Mesothelial cell of epicardium (in vitro differentiated cells): ENCODE data around the gene ASCC1. TPM values are rescaled to one million over a fixed set of nuclear protein-coding genes. Genes with fewer than 3 reads are reported as not detected.

Source experiments
- DNase-seq, 2 experiments: peaks; one replicate each; pipeline ENCODE4 v3.0.0; 2021; ENCODE audit warnings: low spot score in 2 of 2; ENCODE audit not compliant: unreplicated experiment in 2 of 2
- H3K27ac Mint-ChIP-seq: 2 replicates; pipeline ENCODE4 v1.8.0; 2021; ENCODE audit warnings: mixed read lengths
- H3K27me3 Mint-ChIP-seq: 2 replicates; pipeline ENCODE4 v1.8.0; 2021; ENCODE audit warnings: low read depth, mixed read lengths
- H3K36me3 Mint-ChIP-seq: 2 replicates; pipeline ENCODE4 v1.8.0; 2021; ENCODE audit warnings: mixed read lengths
- H3K4me1 Mint-ChIP-seq: 2 replicates; pipeline ENCODE4 v1.8.0; 2021; ENCODE audit warnings: mixed read lengths
- H3K4me3 Mint-ChIP-seq: 2 replicates; pipeline ENCODE4 v1.8.0; 2021; ENCODE audit warnings: mild to moderate bottlenecking, moderate library complexity, mixed read lengths
- H3K9me3 Mint-ChIP-seq: 2 replicates; pipeline ENCODE4 v1.8.0; 2021; ENCODE audit warnings: mixed read lengths
- total RNA-seq: library from RNA; stranded (reverse); gene quantifications from 3 replicates; pipeline ENCODE4 v1.2.1, GENCODE V29; 2021
- TF ChIP-seq, protein P1 (sequence below): fragments of 200-600 bp; sonication (generic); IDR thresholded peaks from one replicate; pipeline ENCODE4 v1.5.0; 2021; ENCODE audit warnings: antibody characterized with exemption; ENCODE audit not compliant: unreplicated experiment

Gene ASCC1
- total RNA-seq, 1 donor from 2014 or later: 36.6 TPM

DNA sequence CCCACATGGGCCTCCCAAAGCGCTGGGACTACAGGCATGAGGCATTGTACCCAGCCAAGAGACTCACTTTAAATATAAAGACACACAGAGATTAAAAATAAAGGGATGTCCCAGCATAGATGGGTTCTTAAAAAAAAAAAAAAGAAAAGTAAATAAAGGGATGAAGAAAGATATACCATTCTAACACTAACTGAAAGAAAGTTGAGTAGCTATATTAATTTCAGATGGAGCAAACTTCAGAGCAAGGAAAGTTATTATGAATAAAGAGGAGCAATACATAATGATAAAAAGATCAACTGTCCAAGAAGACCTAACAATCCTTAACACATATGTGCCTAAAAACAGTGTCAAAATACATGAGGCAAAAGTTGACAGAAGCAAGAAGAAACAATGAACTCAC is 94.7 kb downstream of the ASCC1 start:
- Mint-ChIP-seq H3K36me3 (peaks cover 37% of the 10 kb centered on the region), H3K27ac (no peak overlapping the region), H3K27me3 (no peaks in the 10 kb centered on the region), H3K4me1 (peaks cover 2% of the 10 kb centered on the region), H3K9me3 (peaks cover 14% of the 10 kb centered on the region), H3K4me3 (no peak overlapping the region)
- TF ChIP-seq, protein P1, sequence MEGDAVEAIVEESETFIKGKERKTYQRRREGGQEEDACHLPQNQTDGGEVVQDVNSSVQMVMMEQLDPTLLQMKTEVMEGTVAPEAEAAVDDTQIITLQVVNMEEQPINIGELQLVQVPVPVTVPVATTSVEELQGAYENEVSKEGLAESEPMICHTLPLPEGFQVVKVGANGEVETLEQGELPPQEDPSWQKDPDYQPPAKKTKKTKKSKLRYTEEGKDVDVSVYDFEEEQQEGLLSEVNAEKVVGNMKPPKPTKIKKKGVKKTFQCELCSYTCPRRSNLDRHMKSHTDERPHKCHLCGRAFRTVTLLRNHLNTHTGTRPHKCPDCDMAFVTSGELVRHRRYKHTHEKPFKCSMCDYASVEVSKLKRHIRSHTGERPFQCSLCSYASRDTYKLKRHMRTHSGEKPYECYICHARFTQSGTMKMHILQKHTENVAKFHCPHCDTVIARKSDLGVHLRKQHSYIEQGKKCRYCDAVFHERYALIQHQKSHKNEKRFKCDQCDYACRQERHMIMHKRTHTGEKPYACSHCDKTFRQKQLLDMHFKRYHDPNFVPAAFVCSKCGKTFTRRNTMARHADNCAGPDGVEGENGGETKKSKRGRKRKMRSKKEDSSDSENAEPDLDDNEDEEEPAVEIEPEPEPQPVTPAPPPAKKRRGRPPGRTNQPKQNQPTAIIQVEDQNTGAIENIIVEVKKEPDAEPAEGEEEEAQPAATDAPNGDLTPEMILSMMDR: no peak
- DNase-seq: no peak

- TF ChIP-seq, protein P1: no peak
- H3K9me3 Mint-ChIP-seq: peaks cover 11% of the 10 kb centered on the region
- H3K4me3 Mint-ChIP-seq: no peak overlapping the region
These were observed 99.7 kb downstream of the ASCC1 start for GRCh38 chr10:72116372-72116771.

GRCh38 chr10:72114706-72115450 is 101.2 kb downstream of the ASCC1 start:
- Mint-ChIP-seq H3K4me3 (no peak overlapping the region), H3K4me1 (peaks cover 4% of the 10 kb centered on the region), H3K36me3 (peaks cover 33% of the 10 kb centered on the region), H3K27ac (no peak overlapping the region), H3K27me3 (no peaks in the 10 kb centered on the region), H3K9me3 (peaks cover 11% of the 10 kb centered on the region)
- TF ChIP-seq, protein P1: no peak
- DNase-seq: no peak

More at GRCh38 chr10:72116372-72116771, 99.7 kb downstream of the ASCC1 start:
- H3K27ac Mint-ChIP-seq: no peak overlapping the region
- DNase-seq: no peak
- H3K27me3 Mint-ChIP-seq: no peaks in the 10 kb centered on the region
- peaks cover 42% of the 10 kb centered on the region for H3K36me3 Mint-ChIP-seq
- H3K4me1 Mint-ChIP-seq: no peaks in the 10 kb centered on the region

GRCh38 chr10:72110673-72111401 is 105.2 kb downstream of the ASCC1 start:
- Mint-ChIP-seq H3K36me3 (peaks cover 11% of the 10 kb centered on the region), H3K4me1 (peaks cover 27% of the 10 kb centered on the region), H3K9me3 (no peaks in the 10 kb centered on the region), H3K4me3 (no peak overlapping the region), H3K27ac (no peak overlapping the region), H3K27me3 (no peaks in the 10 kb centered on the region)
- DNase-seq: no peak
- TF ChIP-seq, protein P1: no peak

GRCh38 chr10:72109636-72110157 is 106.4 kb downstream of the ASCC1 start:
- TF ChIP-seq, protein P1: no peak
- no peak for DNase-seq
- H3K9me3 Mint-ChIP-seq: no peaks in the 10 kb centered on the region
- peaks cover 5% of the 10 kb centered on the region for H3K36me3 Mint-ChIP-seq
- no peak overlapping the region for H3K27ac Mint-ChIP-seq
- no peak overlapping the region for H3K4me3 Mint-ChIP-seq
- peaks cover 27% of the 10 kb centered on the region for H3K4me1 Mint-ChIP-seq
- H3K27me3 Mint-ChIP-seq: no peaks in the 10 kb centered on the region
